Breast epithelium (tissue), 3 donors: ENCODE results near the gene IGFBP1.

Experiments used
- CTCF ChIP-seq, 3 donors: fragments of 450-650 bp; IDR thresholded peaks; one replicate each; pipeline ENCODE4 v1.5.1; 2016 to 2017; ENCODE audit warnings: antibody characterized with exemption in 3 of 3, mild to moderate bottlenecking in 3 of 3, moderate library complexity in 3 of 3
- POLR2A ChIP-seq: fragments of 450-650 bp; IDR thresholded peaks from one replicate; pipeline ENCODE4 v1.6.1; 2016; ENCODE audit warnings: antibody characterized with exemption, mild to moderate bottlenecking, moderate library complexity
- POLR2AphosphoS5 ChIP-seq, 3 donors: sonication (generic); formaldehyde crosslinking; IDR thresholded peaks; one replicate each; pipeline ENCODE4 v1.6.1; 2017; ENCODE audit warnings: antibody characterized with exemption in 3 of 3

DNA sequence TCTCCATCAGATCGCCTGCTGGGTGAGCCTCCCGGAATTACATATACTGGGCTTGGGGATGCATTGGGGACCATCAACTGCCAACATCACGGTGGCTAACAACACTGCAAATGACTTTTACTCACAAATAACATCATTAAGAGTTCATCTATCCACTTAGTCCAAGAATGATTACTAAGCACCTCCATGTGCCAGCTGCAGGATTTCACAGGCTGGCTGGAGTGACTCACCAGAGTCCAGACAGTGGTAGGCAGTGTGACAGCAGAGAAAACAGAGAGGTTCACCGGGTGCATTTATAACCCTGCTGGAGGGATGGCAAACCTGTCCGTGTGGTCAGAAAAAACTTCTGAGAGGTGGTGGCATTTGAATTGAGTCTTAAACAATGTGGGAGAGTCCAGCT, 36.0 kb downstream of the IGFBP1 start:
- TF ChIP-seq CTCF (IDR thresholded peaks at IDR 0.05) (no peak), POLR2A (no peak), POLR2AphosphoS5 (IDR thresholded peaks at IDR 0.05) (no peak)
